GM18502 (cell line): ENCODE measurements around the gene CEP164.
"Not testable (repeated sequence)": the region's sequence is repeated elsewhere in the genome, so short reads cannot be mapped to it uniquely, and the experiment has no call there.

ENCODE experiments used
- ATAC-seq: cut with Tn5 transposase; IDR thresholded peaks from one replicate; pipeline ENCODE4 v1.9.1; 2021; ENCODE audit warnings: mild to moderate bottlenecking; ENCODE audit not compliant: unreplicated experiment, poor library complexity

CEP164 gene

DNA sequence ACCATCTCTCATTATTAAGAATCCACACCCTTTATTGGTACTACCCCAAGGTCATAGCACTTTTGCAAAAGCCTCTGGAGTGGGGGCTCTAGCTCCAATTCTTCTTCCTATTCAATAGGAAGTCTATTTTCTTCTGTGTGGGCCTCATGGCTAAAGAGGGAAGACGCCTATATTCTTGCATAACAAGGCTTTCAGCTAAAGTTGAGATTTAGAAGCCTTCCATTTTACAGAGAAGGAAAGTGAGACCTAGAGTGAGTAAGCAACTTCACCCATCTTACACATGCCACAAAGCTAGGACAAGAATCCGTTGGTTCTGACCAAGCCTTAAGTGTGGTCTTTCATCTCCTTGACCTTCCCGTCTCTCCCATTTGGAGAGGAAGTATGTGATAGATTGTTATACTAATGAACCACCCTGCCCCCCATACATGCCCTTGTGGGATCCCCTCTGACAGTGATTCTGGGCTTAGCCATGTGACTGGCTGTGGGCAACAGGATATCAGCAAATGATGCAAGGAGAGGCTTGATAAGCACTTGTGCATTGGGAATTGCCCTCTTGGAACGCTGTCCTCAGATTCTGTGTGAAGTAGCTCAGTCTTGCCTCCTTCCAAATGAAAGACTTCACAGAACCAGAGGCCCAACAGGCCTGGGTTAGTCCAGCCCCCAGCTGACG is 23.9 kb upstream of the CEP164 start:
- ATAC-seq, result no peak

DNA sequence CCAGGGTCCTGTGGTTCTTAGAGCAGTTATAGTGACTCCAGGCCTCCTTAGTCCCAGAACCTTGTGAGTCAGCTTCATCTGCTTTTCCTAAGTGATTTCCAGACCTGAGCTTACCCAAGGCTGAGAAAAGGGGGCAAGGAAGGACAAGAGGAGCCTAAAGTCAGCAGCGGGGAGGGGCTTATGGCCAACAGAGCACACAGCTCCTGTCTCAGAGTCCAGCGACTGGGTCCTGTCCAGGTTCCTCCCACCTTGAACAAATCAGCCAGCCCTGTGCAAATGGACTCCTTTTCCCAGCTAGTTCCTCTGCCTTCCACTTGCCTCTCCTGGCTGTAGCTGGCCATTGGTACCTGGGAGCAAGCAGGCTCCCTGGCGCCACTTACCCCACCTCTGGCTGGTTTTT is 22.5 kb upstream of the CEP164 start:
- ATAC-seq, result no peak

DNA sequence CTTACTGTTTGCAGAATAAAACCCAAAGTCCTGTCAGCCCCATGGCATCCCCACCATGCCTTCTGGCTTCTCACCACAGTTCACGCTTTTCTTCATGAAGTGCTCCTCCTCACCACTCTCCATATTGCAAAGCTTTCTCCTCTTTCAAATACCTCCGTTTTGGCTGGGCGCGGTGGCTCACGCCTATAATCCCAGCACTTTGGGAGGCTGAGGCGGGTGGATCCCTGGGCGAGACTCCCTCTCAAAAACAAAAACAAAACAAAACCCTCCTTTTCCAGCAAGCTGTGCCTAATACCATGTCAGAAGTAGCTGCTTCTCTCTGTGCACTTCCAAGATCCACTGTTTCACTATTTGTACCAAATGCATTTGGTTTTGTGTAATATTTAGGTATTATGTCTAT is 18.3 kb upstream of the CEP164 start:
- ATAC-seq, result no peak

DNA sequence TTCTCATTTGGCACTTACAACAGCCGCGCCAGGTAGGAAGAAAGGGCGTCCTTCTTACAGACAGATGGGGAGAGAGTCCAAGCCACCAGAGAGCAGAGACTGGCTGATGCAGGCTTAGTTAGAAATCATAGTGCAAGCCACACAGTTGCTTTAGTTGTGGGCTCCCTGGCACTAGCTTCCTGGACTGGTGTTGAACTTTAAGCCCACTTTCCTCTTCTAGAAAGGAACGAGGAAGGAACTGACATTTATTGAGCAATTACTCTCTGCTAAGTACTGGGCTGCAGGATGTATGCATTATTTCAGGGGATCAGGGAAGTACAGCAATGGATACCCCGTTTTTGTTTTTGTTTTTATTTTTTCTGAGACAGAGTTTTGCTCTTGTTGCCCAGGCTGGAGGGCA is 14.6 kb upstream of the CEP164 start:
- ATAC-seq, result no peak

DNA sequence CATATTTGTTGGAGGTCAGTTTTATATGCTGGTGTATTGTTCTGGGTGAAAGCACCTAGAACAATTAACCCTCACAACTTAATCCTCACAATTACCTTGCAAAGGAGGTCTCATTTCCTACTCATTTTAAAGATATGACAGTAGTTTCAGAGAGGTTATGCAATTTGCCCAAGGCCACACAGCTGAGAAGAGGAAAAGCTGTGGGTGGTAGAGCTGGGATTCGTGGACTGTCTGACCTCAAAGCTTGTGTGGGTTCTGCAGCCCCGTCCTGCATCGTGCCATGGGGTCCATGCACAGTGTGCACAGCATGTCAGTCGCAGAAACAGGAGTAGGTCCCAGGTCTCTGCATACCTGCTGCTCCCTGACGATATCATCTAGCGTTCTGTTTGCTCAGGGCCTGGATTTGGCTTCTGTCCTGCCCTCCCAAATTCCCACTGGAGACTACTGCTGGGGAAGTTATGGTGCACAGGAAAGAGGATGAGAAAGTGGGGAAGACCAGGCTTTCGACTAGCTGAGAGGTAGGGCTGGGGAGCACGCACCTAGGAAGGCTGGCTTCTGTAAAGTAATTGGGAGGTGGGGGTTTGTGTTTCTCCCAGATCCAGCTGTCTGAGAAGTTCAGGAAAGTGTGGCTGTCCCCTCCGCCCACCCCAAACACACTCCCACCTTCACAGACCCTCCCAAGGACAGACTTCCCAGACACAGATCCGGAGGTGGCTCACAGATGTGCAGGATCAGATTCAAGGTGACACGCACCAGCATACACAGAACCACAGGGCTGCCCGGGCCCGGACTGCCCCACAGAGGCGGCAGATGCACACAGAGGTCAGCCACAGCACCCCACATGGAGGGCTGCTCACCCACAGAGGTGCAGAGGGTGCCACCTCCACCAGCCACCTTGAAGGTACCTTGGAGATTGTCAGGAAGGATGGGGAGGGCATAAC is 13.6 kb upstream of the CEP164 start:
- ATAC-seq, result no peak

DNA sequence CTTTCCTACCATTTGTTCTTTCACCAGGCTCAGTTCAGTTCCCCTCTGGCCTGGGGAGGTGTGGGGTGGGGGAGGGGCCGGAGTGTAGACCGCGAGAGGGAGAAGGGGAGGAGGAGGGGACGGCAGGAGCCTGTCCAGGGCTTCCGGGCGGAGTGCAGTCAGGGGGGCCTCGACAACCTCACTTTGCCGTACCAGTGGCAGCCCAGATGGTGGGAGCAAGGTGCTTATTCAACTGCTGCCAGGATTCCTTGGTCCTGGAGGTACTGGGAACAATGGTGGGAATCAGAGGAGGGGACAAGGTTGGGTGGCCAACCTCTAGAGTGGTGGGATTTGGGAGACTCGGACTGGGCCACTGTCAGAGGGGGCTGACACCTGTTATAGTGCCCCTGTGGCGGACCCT is 12.8 kb upstream of the CEP164 start:
- no peak for ATAC-seq

DNA sequence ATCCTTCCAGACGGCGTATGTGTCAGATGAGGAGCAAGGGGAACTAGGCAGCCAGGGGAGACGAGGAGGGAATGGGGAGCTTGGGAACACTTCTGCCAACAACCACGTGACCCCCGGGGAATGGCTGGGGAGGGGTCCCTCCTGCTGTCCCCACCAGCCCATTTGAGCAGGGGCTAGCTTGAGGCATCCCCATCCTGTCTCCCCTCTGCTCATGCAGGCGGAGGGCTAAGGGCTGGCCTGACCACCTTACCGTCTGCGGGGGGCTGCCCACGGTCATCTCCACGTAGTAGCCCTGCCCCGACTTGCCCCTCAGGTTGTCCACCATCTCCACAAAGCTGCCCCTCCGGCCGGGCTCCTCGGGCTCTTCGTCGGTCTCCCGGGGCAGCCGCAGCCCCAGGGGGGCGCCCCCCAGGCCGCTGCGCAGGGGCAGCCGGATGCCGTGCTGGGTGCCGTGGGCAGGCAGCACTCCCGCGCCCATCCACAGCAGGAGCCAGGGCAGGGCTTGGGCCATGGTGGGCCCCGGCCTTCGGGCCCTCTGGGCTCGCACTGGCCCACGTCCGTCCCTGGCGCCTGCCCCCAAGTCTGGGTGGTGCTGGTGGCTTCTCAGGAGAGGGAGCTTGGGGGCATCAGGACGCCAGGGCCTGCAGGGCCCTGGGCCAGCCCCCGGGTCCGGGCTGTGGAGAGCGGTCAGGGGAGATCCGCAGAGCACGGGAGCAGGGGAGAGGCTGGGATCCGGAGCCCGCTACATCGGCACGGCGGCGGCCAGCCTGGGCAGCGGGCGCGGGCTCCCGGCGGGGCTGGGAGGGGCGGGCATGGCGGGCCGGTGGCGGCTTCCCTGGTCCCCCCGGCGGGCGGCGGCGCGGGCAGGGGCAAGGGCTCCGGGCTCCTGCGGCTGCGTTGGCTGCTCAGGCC is 12.1 kb upstream of the CEP164 start:
- ATAC-seq, result no peak

DNA sequence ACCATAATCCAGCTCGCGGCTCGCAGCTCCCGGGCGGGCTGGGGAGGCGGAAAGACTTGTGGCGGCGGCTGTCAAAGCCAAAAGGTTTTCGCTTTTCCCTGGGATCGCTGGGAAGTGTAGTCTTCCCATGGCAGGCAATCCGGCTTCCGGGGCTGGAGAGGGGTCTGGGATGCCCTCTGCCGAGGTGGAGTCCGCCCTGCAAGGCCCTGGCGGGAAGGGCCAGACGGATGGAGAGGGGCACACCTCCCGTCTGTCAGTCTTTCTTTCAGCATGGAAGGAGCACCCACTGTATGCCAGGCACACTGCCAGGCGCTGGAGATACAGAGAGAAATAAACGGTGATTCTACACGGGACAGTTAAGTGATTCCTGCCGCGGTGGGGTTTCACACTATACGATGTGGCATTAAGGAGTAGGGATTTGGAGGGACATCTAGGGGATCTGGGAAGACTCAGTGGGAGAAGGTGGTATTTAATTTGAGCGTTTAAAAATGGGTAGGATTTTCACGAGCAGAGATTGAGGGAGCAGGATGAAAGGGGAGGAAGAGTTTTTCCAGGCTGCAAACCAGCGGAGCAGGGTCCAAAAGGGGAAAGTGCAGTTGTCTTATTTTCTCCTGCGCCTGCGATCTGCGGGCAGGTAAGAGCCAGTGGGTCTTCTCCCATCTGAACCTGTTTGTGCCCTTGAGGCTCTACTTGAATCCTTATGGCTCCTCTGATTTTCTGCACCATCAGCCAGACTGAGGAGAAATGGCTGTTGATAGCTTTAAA is 11.3 kb upstream of the CEP164 start, which contains the start of gene BACE1:
Gene BACE1 (minus strand): TSS at position 60 of the 765 bp plus-strand sequence. CDS start 461 bp downstream, outside the sequence.
- no peak for ATAC-seq

DNA sequence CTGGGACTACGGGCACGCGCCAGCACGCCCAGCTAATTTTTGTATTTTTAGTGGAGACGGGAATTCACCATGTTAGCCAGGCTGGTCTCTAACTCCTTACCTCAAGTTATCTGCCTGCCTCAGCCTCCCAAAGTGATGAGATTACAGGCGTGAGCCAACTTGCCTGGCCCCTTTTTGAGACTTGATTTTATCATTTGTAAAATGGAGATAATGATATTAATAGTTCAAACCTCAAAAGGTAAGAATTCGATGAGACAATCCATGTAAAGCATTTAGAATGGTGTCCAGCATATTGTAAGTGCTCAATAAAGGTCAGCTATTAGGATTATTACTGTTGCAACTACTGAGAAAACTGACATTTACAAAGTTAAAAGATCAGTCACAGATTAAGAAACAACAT is 8.9 kb upstream of the CEP164 start:
- no peak for ATAC-seq

DNA sequence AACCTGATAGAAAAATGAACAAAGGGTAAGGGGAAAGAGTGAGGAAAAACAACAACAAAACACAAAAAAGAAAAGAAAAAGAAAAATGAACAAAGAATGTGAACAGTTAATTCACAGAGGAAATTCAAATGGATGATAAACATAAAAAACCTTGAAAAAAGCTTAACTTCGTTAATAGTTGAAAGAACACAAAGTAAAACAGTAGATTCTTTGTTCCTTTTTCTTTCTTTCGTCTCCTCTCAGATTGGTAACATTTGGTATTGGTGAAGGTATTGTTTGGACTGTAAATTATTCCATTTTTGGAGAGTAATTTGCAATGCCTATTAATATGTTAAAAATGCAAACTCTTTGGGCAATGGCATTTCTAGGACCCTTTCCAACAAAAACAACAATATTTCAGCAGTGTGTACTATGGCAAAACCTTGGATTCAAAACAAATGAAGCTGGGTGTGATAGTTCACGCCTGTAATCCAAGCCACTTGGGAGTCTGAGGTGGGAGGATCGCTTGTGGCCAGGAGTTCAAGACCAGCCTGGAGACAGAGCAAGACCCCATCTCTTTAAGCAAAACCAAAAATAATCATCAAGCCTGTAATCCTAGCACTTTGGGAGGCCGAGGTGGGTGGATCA is 8.3 kb upstream of the CEP164 start:
- no peak for ATAC-seq

DNA sequence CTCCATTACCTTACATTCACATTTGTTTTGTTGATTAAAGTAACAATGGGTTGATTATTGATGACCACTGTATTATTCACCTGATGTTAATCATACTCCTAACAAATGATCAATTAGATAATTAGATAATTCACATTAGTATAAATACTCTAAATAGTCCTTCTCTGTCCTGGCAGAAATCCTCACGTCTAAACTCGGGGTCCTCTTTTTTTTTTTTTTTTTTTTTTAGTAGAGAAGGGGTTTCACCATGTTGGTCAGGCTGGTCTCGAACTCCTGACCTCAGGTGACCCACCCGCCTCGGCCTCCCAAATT is 443 bp upstream of the CEP164 start:
- not testable (repeated sequence) for ATAC-seq

DNA sequence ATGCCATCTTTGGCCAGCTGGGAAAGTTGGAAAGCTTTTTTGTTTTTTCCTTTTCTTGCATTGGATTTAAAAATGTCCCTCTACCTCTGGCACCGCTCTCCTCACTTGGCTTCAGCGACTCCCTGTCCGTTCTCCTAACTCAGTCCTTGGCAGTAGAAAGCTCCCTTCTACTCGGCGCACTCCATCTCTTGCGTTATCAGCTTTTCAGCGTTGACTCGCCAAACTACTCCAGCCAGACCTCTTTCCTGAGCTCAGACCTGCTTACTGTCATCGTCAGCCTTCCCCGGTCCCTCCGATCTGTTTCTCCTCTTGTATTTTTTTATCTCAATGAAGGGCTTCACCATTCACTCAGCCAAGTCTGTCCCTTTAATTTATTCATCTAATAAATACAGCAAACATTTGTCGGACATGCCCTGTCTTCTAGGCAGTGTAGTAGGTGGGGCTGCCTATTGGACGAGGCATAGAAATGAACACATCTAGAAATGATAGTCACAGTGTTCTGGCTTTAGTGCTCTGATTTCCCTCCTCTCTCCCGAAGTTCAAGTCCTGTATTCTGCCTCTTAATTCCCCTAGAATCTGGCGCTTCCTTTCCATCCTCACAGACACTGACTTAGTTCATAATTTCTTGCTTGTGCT is 839 bp downstream of the CEP164 start:
- ATAC-seq, result peak; percentile 14

DNA sequence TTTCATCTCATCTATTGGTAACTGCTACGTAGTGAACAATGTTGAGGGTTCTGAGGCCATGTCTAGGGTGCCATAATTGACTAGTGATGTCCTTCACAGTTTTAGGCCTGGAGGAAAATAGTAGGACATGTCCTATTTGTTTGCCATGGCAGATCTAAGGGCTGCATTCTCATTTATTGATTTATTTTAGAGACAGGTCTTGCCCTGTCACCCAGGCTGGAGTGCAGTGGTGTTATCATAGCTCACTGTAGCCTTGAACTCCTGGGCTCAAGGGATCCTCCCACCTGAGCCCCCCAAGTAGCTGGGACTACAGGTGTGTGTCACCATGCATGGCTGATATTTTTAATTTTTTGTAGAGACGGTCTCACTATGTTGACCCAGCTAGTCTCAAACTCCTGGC is 5.2 kb downstream of the CEP164 start:
- ATAC-seq, result no peak

DNA sequence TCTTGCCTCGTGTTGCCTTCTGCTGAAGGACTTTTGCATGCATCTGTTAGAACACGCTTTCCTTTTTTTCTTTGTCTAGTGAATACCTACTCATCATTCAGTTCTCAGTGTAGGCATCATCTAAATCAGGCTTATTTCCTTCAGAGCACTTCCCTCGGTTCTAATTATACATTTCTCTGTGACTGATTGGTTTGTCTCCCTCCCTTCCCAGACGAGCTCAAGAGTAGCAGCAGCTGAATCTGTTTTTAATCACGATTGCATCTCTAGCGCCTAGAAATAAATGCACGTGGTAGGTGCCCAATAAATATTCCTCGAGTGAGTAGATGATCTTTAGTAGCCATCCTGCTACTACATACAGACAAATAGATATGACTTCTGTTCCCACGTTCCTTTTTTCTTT is 6.3 kb downstream of the CEP164 start:
- no peak for ATAC-seq

DNA sequence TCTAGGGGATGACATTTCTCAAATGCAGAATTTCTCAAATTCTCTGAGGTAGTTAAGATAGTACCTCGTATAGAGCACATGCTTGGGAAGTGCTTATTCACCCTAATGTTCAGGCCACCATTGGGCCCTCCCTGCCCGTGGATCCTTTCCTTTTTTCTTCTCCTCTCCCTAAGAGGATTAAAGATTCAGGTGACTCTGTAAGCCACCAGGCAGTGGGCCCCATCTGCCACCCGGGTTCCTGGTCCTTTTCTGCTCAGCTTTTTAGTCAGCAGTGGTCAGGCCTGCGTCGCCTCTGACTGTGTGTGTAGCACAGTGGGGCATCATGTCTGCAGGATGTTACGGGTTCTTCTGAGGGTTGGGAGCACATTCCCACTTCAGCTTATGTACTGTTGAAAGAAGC is 7.2 kb downstream of the CEP164 start:
- ATAC-seq, result no peak

DNA sequence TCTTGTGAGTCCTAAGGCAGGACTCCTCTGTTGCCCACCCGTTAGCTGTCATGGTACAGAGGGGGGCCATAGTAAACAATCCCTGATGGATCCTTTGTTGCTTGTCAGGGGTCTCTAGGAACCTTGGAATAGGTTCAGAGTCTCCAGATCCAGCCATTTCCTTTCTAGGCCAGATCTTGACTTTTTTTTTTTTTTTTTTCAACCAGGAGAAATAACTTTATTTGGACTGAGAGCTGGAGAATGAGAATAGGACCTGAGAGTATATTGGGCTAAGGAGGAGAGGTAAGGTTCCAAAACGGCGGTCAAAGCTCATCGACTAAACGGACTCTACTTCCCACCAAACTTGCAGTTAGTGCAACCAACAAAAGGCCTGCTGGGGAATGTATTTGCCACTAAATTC is 7.7 kb downstream of the CEP164 start:
- ATAC-seq, result no peak

DNA sequence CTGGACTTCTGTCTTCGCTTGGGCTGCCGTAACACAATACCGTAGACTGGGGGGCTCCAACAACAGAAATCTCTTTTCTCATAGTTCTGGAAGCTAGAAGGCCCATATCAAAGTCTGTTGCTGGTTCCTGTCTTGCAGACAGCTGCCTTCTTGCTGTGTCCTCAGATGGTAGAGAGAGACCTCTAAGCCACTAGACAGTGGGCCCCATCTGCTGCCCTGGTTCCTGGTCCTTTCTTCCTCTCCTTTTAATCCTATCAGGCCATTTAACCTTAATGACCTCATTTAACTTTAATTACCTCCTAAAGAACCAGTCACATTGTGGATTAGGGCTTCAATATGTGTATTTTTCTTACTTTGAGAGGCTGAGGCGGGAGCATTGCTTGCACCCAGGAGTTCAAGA is 9.4 kb downstream of the CEP164 start:
- ATAC-seq, result no peak

DNA sequence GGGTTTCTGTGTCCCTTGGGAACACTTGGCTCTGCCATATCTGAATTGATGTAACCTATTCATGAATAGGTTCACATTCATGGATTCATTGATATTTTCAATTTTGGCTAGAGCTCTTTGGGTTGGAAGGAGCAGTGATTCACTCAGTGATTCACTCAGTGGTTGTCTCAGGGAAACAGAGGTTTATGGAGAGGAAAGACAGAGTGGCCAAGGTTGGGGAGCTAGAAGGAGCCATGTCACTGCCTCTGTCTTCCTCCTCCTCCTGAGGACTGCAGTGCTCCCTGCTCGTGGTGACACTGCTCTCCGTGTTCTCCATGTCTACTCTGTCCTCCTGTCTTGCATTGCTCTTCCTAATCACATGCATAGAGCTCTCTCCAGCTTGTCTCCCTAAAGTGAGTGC is 17.4 kb downstream of the CEP164 start:
- no peak for ATAC-seq

DNA sequence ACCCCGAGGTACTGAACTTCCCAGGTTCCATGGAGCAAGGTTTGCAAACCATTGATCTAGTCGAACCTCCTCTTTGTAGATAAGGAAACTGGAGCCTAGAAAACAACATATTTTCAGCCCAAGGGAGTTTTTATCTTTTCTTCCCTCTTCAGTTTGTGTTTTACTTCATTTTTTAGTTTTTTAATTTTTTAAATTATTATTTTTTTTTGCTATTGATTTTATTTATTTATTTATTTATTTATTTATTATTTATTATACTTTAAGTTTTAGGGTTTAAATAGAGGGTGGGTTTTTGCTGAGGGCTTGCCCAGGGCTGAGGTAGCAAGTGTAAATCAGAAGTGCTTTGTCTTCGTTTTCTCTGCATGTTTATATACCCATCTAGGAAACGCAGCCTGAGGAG is 26.9 kb downstream of the CEP164 start:
- no peak for ATAC-seq
